CD4-positive, alpha-beta T cell (primary cell): Measurements from ENCODE around the gene ARFRP1. TPM values are rescaled to one million over a fixed set of nuclear protein-coding genes. Genes with fewer than 3 reads are reported as not detected.

Experiments used
- ATAC-seq: fragments of 200-7000 bp; cut with Tn5 transposase; one replicate; pipeline ENCODE4 v1.10.0; 2022; ENCODE audit warnings: mild to moderate bottlenecking; ENCODE audit not compliant: poor library complexity
- CTCF ChIA-PET: fragments of 350-600 bp; sonication (Branson Sonifier 250); formaldehyde crosslinking; loops from one replicate; lab custom pipeline; 2021; ENCODE audit warnings: antibody characterized with exemption, inconsistent platforms; lab: Charles Lee
- POLR2A ChIA-PET: fragments of 350-600 bp; sonication (Branson Sonifier 250); formaldehyde crosslinking; loops from one replicate; lab custom pipeline; 2021; ENCODE audit warnings: antibody characterized with exemption, inconsistent platforms; lab: Charles Lee
- DNase-seq, 14 experiments: peaks; one replicate each; pipeline ENCODE4 v3.0.0-alpha.2; 2013 to 2020; ENCODE audit warnings: mixed read lengths in 2 of 14
- H3K27ac ChIP-seq, 2 donors: one replicate each; pipeline versions ENCODE4 v1.5.1 to v1.7.0; 2013; ENCODE audit warnings: low read length in 2 of 2, low read depth in 1 of 2, mild to moderate bottlenecking in 1 of 2
- H3K27me3 ChIP-seq, 2 experiments: 1 replicate in 1 of 2; 2 replicates in 1 of 2; pipeline versions ENCODE4 v1.6.1 to v1.7.0; 2013; ENCODE audit warnings: low read length in 2 of 2, control low read depth in 1 of 2, mild to moderate bottlenecking in 1 of 2, moderate library complexity in 1 of 2; ENCODE audit not compliant: insufficient read depth in 2 of 2, control insufficient read depth in 1 of 2
- H3K36me3 ChIP-seq: one replicate; pipeline ENCODE4 v1.6.1; 2013; ENCODE audit warnings: low read length, control low read depth; ENCODE audit not compliant: insufficient read depth
- H3K4me1 ChIP-seq: one replicate; pipeline ENCODE4 v1.6.1; 2013; ENCODE audit warnings: low read length, control low read depth; ENCODE audit not compliant: insufficient read depth
- H3K4me3 ChIP-seq: one replicate; pipeline ENCODE4 v1.5.1; 2013; ENCODE audit warnings: mild to moderate bottlenecking, low read length, moderate library complexity
- H3K9me3 ChIP-seq, 2 experiments: 1 replicate in 1 of 2; 2 replicates in 1 of 2; pipeline versions ENCODE4 v1.6.1 to v1.7.0; 2013; ENCODE audit warnings: low read length in 2 of 2, mild to moderate bottlenecking in 2 of 2, control low read depth in 1 of 2, moderate library complexity in 1 of 2; ENCODE audit not compliant: control insufficient read depth in 1 of 2, insufficient read depth in 1 of 2
- H3K27ac Mint-ChIP-seq: one replicate; pipeline ENCODE4 v1.8.0; 2020; ENCODE audit warnings: mixed read lengths
- H3K27me3 Mint-ChIP-seq: one replicate; pipeline ENCODE4 v1.8.0; 2021; ENCODE audit warnings: mixed read lengths
- H3K36me3 Mint-ChIP-seq: one replicate; pipeline ENCODE4 v1.8.0; 2021; ENCODE audit warnings: low read depth, mixed read lengths
- H3K4me1 Mint-ChIP-seq: one replicate; pipeline ENCODE4 v1.8.0; 2021; ENCODE audit warnings: low read depth, mixed read lengths
- H3K4me3 Mint-ChIP-seq: one replicate; pipeline ENCODE4 v1.8.0; 2020; ENCODE audit warnings: mild to moderate bottlenecking, mixed read lengths
- H3K9me3 Mint-ChIP-seq: one replicate; pipeline ENCODE4 v1.8.0; 2020; ENCODE audit warnings: mixed read lengths
- intact Hi-C, 2 experiments: fragments of 100-400 bp; cut with DNase I in 1 of 2; cut with micrococcal nuclease in 1 of 2; formaldehyde crosslinking; loops; one replicate each; pipeline versions ENCODE4 v1.15.1 to v1.9.0; 2023 to 2025; cut with DNase I, micrococcal nuclease
- total RNA-seq, 174 experiments: library from RNA in 2 of 174; stranded (reverse) in 2 of 174; gene quantifications; one replicate each; pipeline ENCODE4 v1.2.3 and lab custom pipeline; 2021 to 2026
- TF ChIP-seq, protein P1 (sequence below): fragments of 200-600 bp; IDR thresholded peaks from one replicate; pipeline ENCODE4 v1.8.0; 2022; ENCODE audit warnings: antibody characterized with exemption, mild to moderate bottlenecking

ARFRP1 gene
- total RNA-seq, 2 experiments from 2014 or later: 34.5 to 35.7 TPM

DNA sequence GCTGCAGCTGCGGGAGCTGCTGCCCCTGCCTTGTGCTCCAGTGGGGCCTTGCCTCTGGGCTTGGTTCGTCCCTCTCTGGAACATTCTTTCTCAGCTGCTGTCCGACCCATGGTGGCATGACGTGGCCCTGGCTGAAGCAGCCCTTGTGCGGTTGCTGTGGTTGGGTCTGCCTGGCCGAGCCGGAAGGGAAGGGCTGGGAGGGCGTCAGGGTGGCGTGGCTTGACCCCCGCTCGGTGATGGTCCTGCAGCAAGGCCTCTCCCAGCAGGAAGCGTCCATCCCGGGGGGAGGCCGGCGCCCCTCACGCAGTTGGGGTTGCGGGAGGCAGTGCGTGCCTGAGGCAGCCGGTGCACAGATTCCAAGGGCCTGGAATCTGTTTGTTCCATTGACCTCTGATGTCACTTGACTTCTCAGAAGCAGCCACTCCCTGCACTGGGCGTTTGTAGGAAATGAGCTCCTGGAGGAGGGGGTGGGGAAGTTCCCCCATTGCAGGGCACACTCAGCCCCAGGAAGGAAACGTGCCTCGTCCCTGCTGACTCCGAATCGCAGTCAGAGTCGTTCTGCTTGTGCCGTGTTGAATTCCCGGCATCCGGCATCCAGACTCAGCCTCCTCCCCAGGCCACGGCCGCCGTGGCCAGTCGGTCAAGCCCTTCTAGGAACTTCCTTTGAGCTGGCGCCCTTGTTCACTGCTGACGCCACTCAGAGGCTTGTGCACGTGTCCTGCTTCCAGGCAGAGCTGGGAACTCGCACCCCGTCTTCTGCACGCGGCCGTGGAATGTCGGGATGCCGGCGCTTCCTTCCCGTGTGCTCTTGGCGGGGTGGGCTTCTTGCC is 21.1 kb downstream of the ARFRP1 start:
- Mint-ChIP-seq H3K36me3 (no peaks in the 10 kb centered on the region), H3K4me3 (no peak overlapping the region)
- POLR2A ChIA-PET: interaction anchor here (0.6 to 1.6 kb wide), 4 partner anchors 10 to 285 kb away, joined by 3 to 5 read pairs (median 4); partner anchors contain the start of genes SLC2A4RG and TNFRSF6B

DNA sequence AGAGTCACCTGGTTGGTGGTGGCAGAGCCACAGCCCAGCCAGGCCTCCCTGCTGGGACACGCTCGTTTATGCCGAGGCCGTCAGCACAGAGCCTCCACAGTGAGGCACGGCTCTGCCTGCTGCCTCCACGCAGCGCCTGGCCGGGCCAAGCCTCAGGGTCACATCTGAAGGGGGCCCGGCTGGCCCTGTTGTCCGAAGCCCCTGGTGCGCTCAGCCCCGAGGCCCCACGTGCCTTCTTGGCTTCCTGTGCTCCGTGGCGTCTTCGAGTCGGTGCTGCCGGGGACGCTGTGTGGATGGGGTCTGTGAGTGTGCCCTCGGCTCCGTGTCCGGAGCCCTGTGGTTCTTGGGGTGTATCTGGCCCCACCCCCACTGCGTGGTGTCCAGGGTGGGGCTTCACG is 21.7 kb downstream of the ARFRP1 start:
- ChIA-PET CTCF (no interaction called here), POLR2A (interaction anchor here (1.6 kb wide), 2 partner anchors 11 to 53 kb away, joined by 5 read pairs; partner anchors contain the start of genes SLC2A4RG and TNFRSF6B)
- no peak overlapping the region for H3K27ac ChIP-seq
- intact Hi-C loops: no loop called here
- H3K27me3 ChIP-seq: no peaks in the 10 kb centered on the region
- Mint-ChIP-seq H3K9me3 (no peaks in the 10 kb centered on the region), H3K36me3 (no peaks in the 10 kb centered on the region), H3K27ac (no peak overlapping the region), H3K4me3 (no peak overlapping the region), H3K4me1 (no peaks in the 10 kb centered on the region), H3K27me3 (no peaks in the 10 kb centered on the region)
- DNase-seq (no peak), ATAC-seq (no peak)
- no peak overlapping the region for H3K4me3 ChIP-seq
- H3K36me3 ChIP-seq: no peaks in the 10 kb centered on the region
- TF ChIP-seq, protein P1, sequence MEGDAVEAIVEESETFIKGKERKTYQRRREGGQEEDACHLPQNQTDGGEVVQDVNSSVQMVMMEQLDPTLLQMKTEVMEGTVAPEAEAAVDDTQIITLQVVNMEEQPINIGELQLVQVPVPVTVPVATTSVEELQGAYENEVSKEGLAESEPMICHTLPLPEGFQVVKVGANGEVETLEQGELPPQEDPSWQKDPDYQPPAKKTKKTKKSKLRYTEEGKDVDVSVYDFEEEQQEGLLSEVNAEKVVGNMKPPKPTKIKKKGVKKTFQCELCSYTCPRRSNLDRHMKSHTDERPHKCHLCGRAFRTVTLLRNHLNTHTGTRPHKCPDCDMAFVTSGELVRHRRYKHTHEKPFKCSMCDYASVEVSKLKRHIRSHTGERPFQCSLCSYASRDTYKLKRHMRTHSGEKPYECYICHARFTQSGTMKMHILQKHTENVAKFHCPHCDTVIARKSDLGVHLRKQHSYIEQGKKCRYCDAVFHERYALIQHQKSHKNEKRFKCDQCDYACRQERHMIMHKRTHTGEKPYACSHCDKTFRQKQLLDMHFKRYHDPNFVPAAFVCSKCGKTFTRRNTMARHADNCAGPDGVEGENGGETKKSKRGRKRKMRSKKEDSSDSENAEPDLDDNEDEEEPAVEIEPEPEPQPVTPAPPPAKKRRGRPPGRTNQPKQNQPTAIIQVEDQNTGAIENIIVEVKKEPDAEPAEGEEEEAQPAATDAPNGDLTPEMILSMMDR: no peak
- H3K9me3 ChIP-seq: peaks cover 0 to 4% of the 10 kb centered on the region in 2 experiments
- peaks cover 24% of the 10 kb centered on the region for H3K4me1 ChIP-seq

More for the DNA sequence above, 21.1 kb downstream of the ARFRP1 start:
- H3K4me1 Mint-ChIP-seq: no peaks in the 10 kb centered on the region
- DNase-seq (peak in 4 of 14 experiments; percentile 31 to 77 (median 58)), ATAC-seq (peak; percentile 68)
- H3K27me3 ChIP-seq: no peaks in the 10 kb centered on the region
- H3K4me3 ChIP-seq: no peak overlapping the region
- peaks cover 0 to 4% of the 10 kb centered on the region in 2 experiments for H3K9me3 ChIP-seq
- no peak overlapping the region for H3K27ac ChIP-seq
- TF ChIP-seq, protein P1: no peak
- intact Hi-C loops: no loop called here
- H3K27ac Mint-ChIP-seq: no peak overlapping the region
- H3K9me3 Mint-ChIP-seq: no peaks in the 10 kb centered on the region
- no peaks in the 10 kb centered on the region for H3K36me3 ChIP-seq
- H3K27me3 Mint-ChIP-seq: no peaks in the 10 kb centered on the region
- CTCF ChIA-PET: no interaction called here
- H3K4me1 ChIP-seq: peaks cover 24% of the 10 kb centered on the region

DNA sequence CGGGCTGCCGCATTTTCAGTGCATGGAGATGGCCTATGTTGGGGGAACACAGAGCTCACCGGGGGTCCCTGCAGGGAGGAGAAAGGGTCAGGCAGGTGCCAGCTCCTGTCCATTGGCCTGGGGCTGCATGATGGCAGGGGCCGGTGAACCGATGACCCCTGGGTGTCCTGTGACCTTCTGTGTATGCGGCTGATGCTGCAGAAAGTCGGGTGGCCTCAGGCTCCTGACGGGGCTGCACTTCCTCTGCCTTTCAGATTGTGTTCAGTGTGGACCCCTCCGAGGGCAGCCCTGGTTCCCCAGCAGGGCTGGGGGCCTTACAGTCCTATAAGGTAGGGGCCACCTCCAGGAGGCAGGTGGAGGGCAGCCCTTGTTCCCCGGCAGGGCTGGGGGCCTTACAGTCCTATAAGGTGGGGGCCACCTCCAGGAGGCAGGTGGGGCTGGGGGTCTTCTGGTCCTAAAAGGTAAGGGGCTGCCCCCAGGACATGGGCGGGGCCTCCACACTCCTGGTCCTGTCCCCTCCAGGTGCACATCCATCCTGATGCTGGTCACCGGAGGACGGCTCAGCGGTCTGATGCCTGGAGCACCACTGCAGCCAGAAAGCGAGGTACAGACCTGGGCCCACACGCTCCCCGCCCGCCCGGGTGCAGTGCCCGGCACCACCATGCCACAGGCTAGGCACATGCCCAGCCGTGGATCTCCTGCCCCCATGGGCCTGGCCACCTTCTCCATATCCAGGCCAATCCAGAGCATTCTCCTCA is 22.3 kb downstream of the ARFRP1 start:
- TF ChIP-seq, protein P1: no peak
- ChIA-PET POLR2A (no interaction called here), CTCF (no interaction called here)
- no peak overlapping the region for H3K27ac ChIP-seq
- intact Hi-C loops: no loop called here
- peaks cover 0 to 4% of the 10 kb centered on the region in 2 experiments for H3K9me3 ChIP-seq
- no peaks in the 10 kb centered on the region for H3K36me3 Mint-ChIP-seq
- no peaks in the 10 kb centered on the region for H3K36me3 ChIP-seq
- H3K27me3 ChIP-seq: no peaks in the 10 kb centered on the region
- no peak for ATAC-seq
- DNase-seq: no peak
- no peaks in the 10 kb centered on the region for H3K27me3 Mint-ChIP-seq
- no peaks in the 10 kb centered on the region for H3K4me1 Mint-ChIP-seq
- H3K9me3 Mint-ChIP-seq: no peaks in the 10 kb centered on the region
- H3K27ac Mint-ChIP-seq: no peak overlapping the region
- H3K4me3 Mint-ChIP-seq: no peak overlapping the region
- peaks cover 24% of the 10 kb centered on the region for H3K4me1 ChIP-seq
- H3K4me3 ChIP-seq: no peak overlapping the region
